Smooth muscle cell (in vitro differentiated cells): ENCODE measurements around the gene INPP4B. TPM values are rescaled to one million over a fixed set of nuclear protein-coding genes. Genes with fewer than 3 reads are reported as not detected.

ENCODE experiments used
- DNase-seq: peaks from one replicate; lab custom pipeline; 2025; ENCODE audit not compliant: unreplicated experiment; lab: John Stamatoyannopoulos, UW
- H2AFZ ChIP-seq: fragments of 200-600 bp; sonication (generic); 2 replicates; pipeline ENCODE4 v1.6.0; 2016; ENCODE audit warnings: antibody characterized with exemption, low read depth, mild to moderate bottlenecking
- H3F3A ChIP-seq: fragments of 200-600 bp; sonication (generic); 2 replicates; pipeline ENCODE4 v1.6.0; 2017; ENCODE audit warnings: antibody characterized with exemption, low read depth
- H3K27ac ChIP-seq: fragments of 200-600 bp; sonication (generic); 2 replicates; pipeline ENCODE4 v1.5.1; 2016; ENCODE audit warnings: low read depth, mild to moderate bottlenecking
- H3K27me3 ChIP-seq: fragments of 200-600 bp; sonication (generic); 2 replicates; pipeline ENCODE4 v1.6.1; 2016; ENCODE audit warnings: low read depth, mild to moderate bottlenecking
- H3K36me3 ChIP-seq: fragments of 200-600 bp; sonication (generic); 2 replicates; pipeline ENCODE4 v1.5.1; 2016; ENCODE audit warnings: low read depth
- H3K4me1 ChIP-seq: fragments of 200-600 bp; sonication (generic); 2 replicates; pipeline ENCODE4 v1.5.1; 2016; ENCODE audit warnings: low read depth
- H3K4me2 ChIP-seq: fragments of 200-600 bp; sonication (generic); 2 replicates; pipeline ENCODE4 v1.6.0; 2016; ENCODE audit warnings: mild to moderate bottlenecking
- H3K4me3 ChIP-seq: fragments of 200-600 bp; sonication (generic); 2 replicates; pipeline ENCODE4 v1.5.1; 2016; ENCODE audit warnings: mild to moderate bottlenecking
- H3K79me2 ChIP-seq: fragments of 200-600 bp; sonication (generic); 2 replicates; pipeline ENCODE4 v1.6.0; 2016; ENCODE audit warnings: low read depth, mild to moderate bottlenecking
- H3K9ac ChIP-seq: fragments of 200-600 bp; sonication (generic); 2 replicates; pipeline ENCODE4 v1.6.0; 2016; ENCODE audit warnings: low read depth
- H3K9me3 ChIP-seq: fragments of 200-600 bp; sonication (generic); replicated peaks from 2 replicates; pipeline ENCODE4 v1.5.1; 2016; ENCODE audit warnings: low read depth
- H4K20me1 ChIP-seq: fragments of 200-600 bp; sonication (generic); 2 replicates; pipeline ENCODE4 v1.6.0; 2016; ENCODE audit warnings: low read depth
- WGBS: methylation state at CpG from one replicate; pipeline ENCODE4 v1.1.7; 2016; ENCODE audit warnings: low lambda C conversion rate; 5-methylcytosine and 5-hydroxymethylcytosine counted together
- polyA plus RNA-seq: library from polyadenylated mRNA; unstranded; fragments of >200 nt; fragmentation: Nextera tagmentation; extraction: Ambion mirVana; gene quantifications from 2 replicates; pipeline ENCODE4 v1.2.1, GENCODE V29; 2016
- total RNA-seq: library from RNA; depleted of rRNA; stranded (reverse); fragments of >200 nt; gene quantifications from 2 replicates; pipeline ENCODE4 v1.2.3, GENCODE V29; 2014
- TF ChIP-seq, protein P1 (sequence below): fragments of 200-600 bp; sonication (generic); IDR thresholded peaks from 2 replicates; pipeline ENCODE4 v1.5.1; 2017; ENCODE audit warnings: borderline replicate concordance, mild to moderate bottlenecking, antibody characterized with exemption; ENCODE audit not compliant: insufficient read depth, poor library complexity, severe bottlenecking

INPP4B gene
- total and polyA plus RNA-seq, 2 experiments from 2014 or later, result 2.0 to 10.9 TPM

- Histone ChIP-seq H3K4me2 (no peak overlapping the region), H4K20me1 (no peaks in the 10 kb centered on the region), H3K79me2 (no peaks in the 10 kb centered on the region), H3K4me1 (no peaks in the 10 kb centered on the region), H3K9ac (no peak overlapping the region), H3K36me3 (no peaks in the 10 kb centered on the region), H3F3A (no peaks in the 10 kb centered on the region), H3K4me3 (no peak overlapping the region), H3K9me3 (no peaks in the 10 kb centered on the region), H3K27me3 (peaks cover 35% of the 10 kb centered on the region), H2AFZ (no peak overlapping the region), H3K27ac (no peak overlapping the region)
- TF ChIP-seq, protein P1, sequence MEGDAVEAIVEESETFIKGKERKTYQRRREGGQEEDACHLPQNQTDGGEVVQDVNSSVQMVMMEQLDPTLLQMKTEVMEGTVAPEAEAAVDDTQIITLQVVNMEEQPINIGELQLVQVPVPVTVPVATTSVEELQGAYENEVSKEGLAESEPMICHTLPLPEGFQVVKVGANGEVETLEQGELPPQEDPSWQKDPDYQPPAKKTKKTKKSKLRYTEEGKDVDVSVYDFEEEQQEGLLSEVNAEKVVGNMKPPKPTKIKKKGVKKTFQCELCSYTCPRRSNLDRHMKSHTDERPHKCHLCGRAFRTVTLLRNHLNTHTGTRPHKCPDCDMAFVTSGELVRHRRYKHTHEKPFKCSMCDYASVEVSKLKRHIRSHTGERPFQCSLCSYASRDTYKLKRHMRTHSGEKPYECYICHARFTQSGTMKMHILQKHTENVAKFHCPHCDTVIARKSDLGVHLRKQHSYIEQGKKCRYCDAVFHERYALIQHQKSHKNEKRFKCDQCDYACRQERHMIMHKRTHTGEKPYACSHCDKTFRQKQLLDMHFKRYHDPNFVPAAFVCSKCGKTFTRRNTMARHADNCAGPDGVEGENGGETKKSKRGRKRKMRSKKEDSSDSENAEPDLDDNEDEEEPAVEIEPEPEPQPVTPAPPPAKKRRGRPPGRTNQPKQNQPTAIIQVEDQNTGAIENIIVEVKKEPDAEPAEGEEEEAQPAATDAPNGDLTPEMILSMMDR, result peak; percentile 77
- no peak for DNase-seq
- WGBS, result 90% methylated on average over 1 of the region's 1 CpG
These were observed 5.5 kb downstream of the INPP4B start for GRCh38 chr4:142840516-142841123.

DNA sequence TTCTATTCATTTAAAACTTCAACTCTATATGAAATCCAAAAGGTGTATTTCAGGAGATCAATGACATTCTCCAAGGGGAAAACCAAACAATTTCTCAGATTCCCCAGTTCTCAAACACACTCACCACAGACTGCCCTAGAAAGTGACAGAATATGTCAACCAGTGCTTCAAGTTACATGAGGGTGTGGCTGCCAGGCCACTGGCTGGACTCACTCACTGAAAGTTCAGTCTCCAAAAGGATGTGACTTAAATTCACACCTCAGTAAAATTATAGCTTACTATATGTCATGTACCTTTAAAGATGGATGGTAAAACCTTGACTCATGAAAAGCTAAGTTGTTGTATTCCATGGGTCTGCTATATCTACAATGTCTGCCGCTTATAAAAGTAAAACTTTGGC, 7.3 kb downstream of the INPP4B start:
- Histone ChIP-seq H3F3A (no peaks in the 10 kb centered on the region), H3K79me2 (no peaks in the 10 kb centered on the region), H3K9ac (no peak overlapping the region), H2AFZ (no peak overlapping the region), H3K27ac (no peak overlapping the region), H4K20me1 (no peaks in the 10 kb centered on the region), H3K9me3 (no peaks in the 10 kb centered on the region), H3K36me3 (no peaks in the 10 kb centered on the region), H3K4me1 (no peaks in the 10 kb centered on the region), H3K27me3 (peaks cover 16% of the 10 kb centered on the region), H3K4me3 (no peak overlapping the region), H3K4me2 (no peak overlapping the region)
- TF ChIP-seq, protein P1, result no peak
- 96% methylated on average over 1 of the region's 1 CpG for WGBS
- DNase-seq, result no peak

GRCh38 chr4:142832022-142832421, 14.1 kb downstream of the INPP4B start:
- Histone ChIP-seq H4K20me1 (no peaks in the 10 kb centered on the region), H3K36me3 (no peaks in the 10 kb centered on the region)
- WGBS, result 85% methylated on average over 5 of the region's 5 CpGs

More at GRCh38 chr4:142832022-142832421, 14.1 kb downstream of the INPP4B start:
- no peak for DNase-seq
- Histone ChIP-seq H3K9ac (no peak overlapping the region), H3K79me2 (no peaks in the 10 kb centered on the region), H3K4me1 (no peaks in the 10 kb centered on the region), H3K9me3 (no peaks in the 10 kb centered on the region), H3K27ac (no peak overlapping the region), H3K4me3 (no peak overlapping the region), H3F3A (no peaks in the 10 kb centered on the region), H3K4me2 (no peak overlapping the region), H2AFZ (no peak overlapping the region), H3K27me3 (no peaks in the 10 kb centered on the region)
- TF ChIP-seq, protein P1, result no peak
